ENCODE data around the gene PAPPA2. TPM values are rescaled to one million over a fixed set of nuclear protein-coding genes. Genes with fewer than 3 reads are reported as not detected.

The PAPPA2 gene
- total RNA-seq, 1 experiment from 2014 or later = not detected

DNA sequence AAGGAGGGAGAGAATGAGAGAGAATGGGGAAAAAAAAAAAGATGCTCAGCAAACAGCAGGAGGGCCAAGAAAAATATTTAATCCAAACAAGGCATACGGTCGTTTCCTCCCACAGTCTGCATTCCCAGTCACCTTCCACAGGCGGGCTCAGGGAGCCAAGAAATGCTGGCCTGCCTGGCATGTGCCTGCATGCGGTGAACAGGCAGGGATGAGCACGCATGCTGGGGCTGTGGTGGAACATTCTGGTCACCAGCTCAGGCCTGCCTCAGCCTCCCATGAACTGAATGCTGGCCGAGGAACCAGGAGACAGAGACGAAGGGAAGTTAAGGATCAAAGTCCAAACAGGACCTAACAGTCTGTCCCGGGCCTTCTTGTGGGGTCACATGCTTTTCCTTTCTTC is 366.3 kb downstream of the PAPPA2 start:
- H3K27me3 ChIP-seq (ENCODE audit: low read length) = peaks cover 18% of the 10 kb centered on the region
- no peaks in the 10 kb centered on the region for H3K36me3 ChIP-seq (ENCODE audit: low read depth, low read length)
- intact Hi-C loops (cut with micrococcal nuclease) = no loop called here
- no peak overlapping the region for H3K4me2 ChIP-seq (ENCODE audit: low read length)
- H3K27ac ChIP-seq (ENCODE audit: low read length) = no peak overlapping the region
- ChIA-PET CTCF (no interaction called here), POLR2A (ENCODE audit: unreplicated experiment) (no interaction called here)
- H3F3A ChIP-seq (ENCODE audit: low read length, unreplicated experiment) = no peaks in the 10 kb centered on the region
- H2AFZ ChIP-seq (ENCODE audit: low read length) = no peak overlapping the region
- no peaks in the 10 kb centered on the region for H3K79me2 ChIP-seq (ENCODE audit: low read length)
- no peak overlapping the region for H3K9ac ChIP-seq (ENCODE audit: low read length)
- no peaks in the 10 kb centered on the region for H4K20me1 ChIP-seq (ENCODE audit: low read length)
- no peaks in the 10 kb centered on the region for H3K9me3 ChIP-seq (ENCODE audit: low read length)
- TF ChIP-seq EZH2phosphoT487 (IDR thresholded peaks at IDR 0.05; ENCODE audit: borderline replicate concordance, low read length) (no peak), EZH2 (IDR thresholded peaks at IDR 0.05; ENCODE audit: low read length, unreplicated experiment) (no peak)
- TF ChIP-seq, protein P1, sequence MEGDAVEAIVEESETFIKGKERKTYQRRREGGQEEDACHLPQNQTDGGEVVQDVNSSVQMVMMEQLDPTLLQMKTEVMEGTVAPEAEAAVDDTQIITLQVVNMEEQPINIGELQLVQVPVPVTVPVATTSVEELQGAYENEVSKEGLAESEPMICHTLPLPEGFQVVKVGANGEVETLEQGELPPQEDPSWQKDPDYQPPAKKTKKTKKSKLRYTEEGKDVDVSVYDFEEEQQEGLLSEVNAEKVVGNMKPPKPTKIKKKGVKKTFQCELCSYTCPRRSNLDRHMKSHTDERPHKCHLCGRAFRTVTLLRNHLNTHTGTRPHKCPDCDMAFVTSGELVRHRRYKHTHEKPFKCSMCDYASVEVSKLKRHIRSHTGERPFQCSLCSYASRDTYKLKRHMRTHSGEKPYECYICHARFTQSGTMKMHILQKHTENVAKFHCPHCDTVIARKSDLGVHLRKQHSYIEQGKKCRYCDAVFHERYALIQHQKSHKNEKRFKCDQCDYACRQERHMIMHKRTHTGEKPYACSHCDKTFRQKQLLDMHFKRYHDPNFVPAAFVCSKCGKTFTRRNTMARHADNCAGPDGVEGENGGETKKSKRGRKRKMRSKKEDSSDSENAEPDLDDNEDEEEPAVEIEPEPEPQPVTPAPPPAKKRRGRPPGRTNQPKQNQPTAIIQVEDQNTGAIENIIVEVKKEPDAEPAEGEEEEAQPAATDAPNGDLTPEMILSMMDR (conservative IDR thresholded peaks at IDR 0.05; ENCODE audit: low read depth, low read length) = no peak
- no peak for ATAC-seq
- BruUV-seq (replicated peaks) = no TSS peak
- H3K9me2 ChIP-seq (replicated peaks; ENCODE audit: low read length) = no peaks in the 10 kb centered on the region
- no peak for DNase-seq
- H3K4me3 ChIP-seq (ENCODE audit: low read length) = no peak overlapping the region
- H3K4me1 ChIP-seq (ENCODE audit: insufficient read depth, low read length) = no peaks in the 10 kb centered on the region

DNA sequence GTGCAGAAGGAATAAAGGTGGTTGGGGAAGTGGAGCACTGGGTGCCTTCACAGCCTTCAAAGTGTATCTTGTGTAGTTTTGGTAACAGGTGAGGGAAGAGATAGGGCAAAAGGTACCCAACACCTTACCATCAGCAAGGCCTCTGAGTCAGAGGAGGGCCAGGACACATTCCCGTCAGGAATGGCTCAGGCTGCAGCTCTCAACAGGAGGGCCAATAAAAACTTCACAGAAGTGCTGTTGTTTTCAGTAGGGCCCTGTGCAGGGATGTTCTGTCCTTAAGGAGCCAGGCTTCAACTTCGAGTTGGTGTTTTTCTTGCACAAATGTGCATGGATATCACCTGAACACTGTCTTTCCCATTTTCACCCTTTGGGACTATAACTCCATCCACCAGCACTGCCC is 368.2 kb downstream of the PAPPA2 start:
- BruUV-seq (replicated peaks) = no TSS peak
- H3K36me3 ChIP-seq (ENCODE audit: low read depth, low read length) = no peaks in the 10 kb centered on the region
- no peaks in the 10 kb centered on the region for H3F3A ChIP-seq (ENCODE audit: low read length, unreplicated experiment)
- no peaks in the 10 kb centered on the region for H3K9me2 ChIP-seq (replicated peaks; ENCODE audit: low read length)
- H3K4me3 ChIP-seq (ENCODE audit: low read length) = no peak overlapping the region
- TF ChIP-seq EZH2phosphoT487 (IDR thresholded peaks at IDR 0.05; ENCODE audit: borderline replicate concordance, low read length) (no peak), EZH2 (IDR thresholded peaks at IDR 0.05; ENCODE audit: low read length, unreplicated experiment) (no peak)
- TF ChIP-seq, protein P1 (conservative IDR thresholded peaks at IDR 0.05; ENCODE audit: low read depth, low read length) = no peak
- ChIA-PET POLR2A (ENCODE audit: unreplicated experiment) (no interaction called here), CTCF (no interaction called here)
- H3K4me1 ChIP-seq (ENCODE audit: insufficient read depth, low read length) = no peaks in the 10 kb centered on the region
- DNase-seq (no peak), ATAC-seq (no peak)
- H3K9ac ChIP-seq (ENCODE audit: low read length) = no peak overlapping the region
- no peak overlapping the region for H3K27ac ChIP-seq (ENCODE audit: low read length)
- no peak overlapping the region for H2AFZ ChIP-seq (ENCODE audit: low read length)
- intact Hi-C loops (cut with micrococcal nuclease) = no loop called here
- H4K20me1 ChIP-seq (ENCODE audit: low read length) = no peaks in the 10 kb centered on the region
- no peak overlapping the region for H3K4me2 ChIP-seq (ENCODE audit: low read length)
- no peaks in the 10 kb centered on the region for H3K9me3 ChIP-seq (ENCODE audit: low read length)
- H3K79me2 ChIP-seq (ENCODE audit: low read length) = no peaks in the 10 kb centered on the region
- H3K27me3 ChIP-seq (ENCODE audit: low read length) = peaks cover under 1% of the 10 kb centered on the region; the same call in 1 of the 2 replicates

DNA sequence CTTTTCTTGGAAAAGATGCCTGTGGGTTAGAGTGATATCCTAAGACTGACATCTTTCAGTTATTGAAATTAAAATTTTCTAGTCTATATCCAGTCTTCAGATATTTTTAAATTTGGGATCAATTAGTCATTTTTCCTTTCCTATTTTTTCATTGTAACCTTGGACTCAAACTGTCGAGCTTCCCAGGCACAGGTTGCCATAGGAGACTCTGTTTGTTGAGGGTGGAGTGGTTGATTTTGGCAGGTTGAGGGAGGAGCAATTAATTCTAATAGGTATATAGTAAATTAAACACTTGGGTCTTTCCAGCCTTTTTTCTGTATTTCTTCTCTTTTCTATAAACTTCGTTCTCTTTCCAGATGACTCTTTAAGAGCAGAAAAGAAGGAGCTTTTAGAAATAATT is 374.7 kb downstream of the PAPPA2 start:
- H4K20me1 ChIP-seq (ENCODE audit: low read length) = no peaks in the 10 kb centered on the region
- no peak overlapping the region for H3K9ac ChIP-seq (ENCODE audit: low read length)
- no peaks in the 10 kb centered on the region for H3K4me1 ChIP-seq (ENCODE audit: insufficient read depth, low read length)
- H3K4me3 ChIP-seq (ENCODE audit: low read length) = no peak overlapping the region
- no peaks in the 10 kb centered on the region for H3K79me2 ChIP-seq (ENCODE audit: low read length)
- H3K27me3 ChIP-seq (ENCODE audit: low read length) = peaks cover 32% of the 10 kb centered on the region; the same call in 1 of the 2 replicates
- H3K9me3 ChIP-seq (ENCODE audit: low read length) = no peaks in the 10 kb centered on the region
- no peak overlapping the region for H3K4me2 ChIP-seq (ENCODE audit: low read length)
- BruUV-seq (replicated peaks) = no TSS peak
- POLR2A ChIA-PET (ENCODE audit: unreplicated experiment) = no interaction called here
- intact Hi-C loops (cut with micrococcal nuclease) = no loop called here
- no peaks in the 10 kb centered on the region for H3F3A ChIP-seq (ENCODE audit: low read length, unreplicated experiment)
- DNase-seq = no peak
- CTCF ChIA-PET = no interaction called here
- no peaks in the 10 kb centered on the region for H3K9me2 ChIP-seq (replicated peaks; ENCODE audit: low read length)
- H3K36me3 ChIP-seq (ENCODE audit: low read depth, low read length) = no peaks in the 10 kb centered on the region
- no peak overlapping the region for H3K27ac ChIP-seq (ENCODE audit: low read length)
- no peak overlapping the region for H2AFZ ChIP-seq (ENCODE audit: low read length)
- no peak for ATAC-seq
- no peak for TF ChIP-seq EZH2phosphoT487 (IDR thresholded peaks at IDR 0.05; ENCODE audit: borderline replicate concordance, low read length)
- TF ChIP-seq, protein P1 (conservative IDR thresholded peaks at IDR 0.05; ENCODE audit: low read depth, low read length) = no peak
- TF ChIP-seq EZH2 (IDR thresholded peaks at IDR 0.05; ENCODE audit: low read length, unreplicated experiment) = no peak
